Measurements from ENCODE around the gene IFT25. TPM values are rescaled to one million over a fixed set of nuclear protein-coding genes. Genes with fewer than 3 reads are reported as not detected.

IFT25 gene
- total and polyA plus RNA-seq, 2 of the 13 experiments (the other 11 are each of a cell fraction or from before 2014, with no cell fraction given): 19.7 to 48.0 TPM

- no TSS peak for BruUV-seq (replicated peaks)
- no peak overlapping the region for H3K4me2 ChIP-seq (ENCODE audit: low read depth, low read length)
- H3K27ac ChIP-seq (ENCODE audit: extremely low read length, insufficient read depth, low read length): no peak overlapping the region
- H3K27me3 ChIP-seq (ENCODE audit: control insufficient read depth in 1 of 2, insufficient read depth in 2 of 2, low read length in 2 of 2): no peaks in the 10 kb centered on the region
- H3K9me3 ChIP-seq (ENCODE audit: low read length): peaks cover 8% of the 10 kb centered on the region; the same call in 1 of the 2 replicates
- DNase-seq (ENCODE audit: low spot score) (no peak), FAIRE-seq (no peak), ATAC-seq (no peak)
- peaks cover 4 to 11% of the 10 kb centered on the region in 2 experiments; a peak in 2 of 5 replicates for H3K36me3 ChIP-seq (replicated peaks in 1 of 2; ENCODE audit: control insufficient read depth in 1 of 2, insufficient read depth in 2 of 2, low read length in 2 of 2)
- ChIA-PET CTCF (ENCODE audit: low intra/inter-chr PET ratio, low total read pairs) (no interaction called here), POLR2A (no interaction called here)
- peaks cover 4% of the 10 kb centered on the region for H3K79me2 ChIP-seq (ENCODE audit: insufficient read depth, low read length)
- TF ChIP-seq, protein P1, sequence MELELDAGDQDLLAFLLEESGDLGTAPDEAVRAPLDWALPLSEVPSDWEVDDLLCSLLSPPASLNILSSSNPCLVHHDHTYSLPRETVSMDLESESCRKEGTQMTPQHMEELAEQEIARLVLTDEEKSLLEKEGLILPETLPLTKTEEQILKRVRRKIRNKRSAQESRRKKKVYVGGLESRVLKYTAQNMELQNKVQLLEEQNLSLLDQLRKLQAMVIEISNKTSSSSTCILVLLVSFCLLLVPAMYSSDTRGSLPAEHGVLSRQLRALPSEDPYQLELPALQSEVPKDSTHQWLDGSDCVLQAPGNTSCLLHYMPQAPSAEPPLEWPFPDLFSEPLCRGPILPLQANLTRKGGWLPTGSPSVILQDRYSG (CRISPR knock-in tag; IDR thresholded peaks at IDR 0.05): no peak
- TF ChIP-seq PAWR (CRISPR knock-in tag; IDR thresholded peaks at IDR 0.05; ENCODE audit: borderline replicate concordance): no peak
- TF ChIP-seq ZNF503 (CRISPR knock-in tag; IDR thresholded peaks at IDR 0.05): no peak
- H3K9ac ChIP-seq (ENCODE audit: insufficient read depth, low read depth, low read length): no peak overlapping the region
- in situ Hi-C loops (cut with HindIII; ENCODE audit: extremely low pct_ligation_motif_present, low pct_unique_long_range_greater_than_20kb): no loop called here
- H3K4me1 ChIP-seq (ENCODE audit: insufficient read depth, low read length): peaks cover 17% of the 10 kb centered on the region
- 96% methylated on average over 4 of the region's 4 CpGs for WGBS (ENCODE audit: low lambda C conversion rate)
- no peak overlapping the region for H2AFZ ChIP-seq (ENCODE audit: low read length)
- H4K20me1 ChIP-seq (ENCODE audit: insufficient read depth, low read length): no peaks in the 10 kb centered on the region
- no peak overlapping the region for H3K4me3 ChIP-seq (replicated peaks in 1 of 3; ENCODE audit: insufficient read depth in 1 of 3, low read depth in 2 of 3, low read length in 3 of 3)
- intact Hi-C loops (cut with micrococcal nuclease; ENCODE audit: unreplicated experiment): no loop called here
Measured at GRCh38 chr1:53938136-53938830, 7.2 kb downstream of the IFT25 start.

GRCh38 chr1:53936430-53936829 lies 9.1 kb downstream of the IFT25 start:
- CTCF ChIA-PET (ENCODE audit: low intra/inter-chr PET ratio, low total read pairs): no interaction called here
- H2AFZ ChIP-seq (ENCODE audit: low read length): no peak overlapping the region
- no peak overlapping the region for H3K4me3 ChIP-seq (replicated peaks in 1 of 3; ENCODE audit: insufficient read depth in 1 of 3, low read depth in 2 of 3, low read length in 3 of 3)
- no peaks in the 10 kb centered on the region for H4K20me1 ChIP-seq (ENCODE audit: insufficient read depth, low read length)
- peaks cover 8% of the 10 kb centered on the region; the same call in 1 of the 2 replicates for H3K9me3 ChIP-seq (ENCODE audit: low read length)
- H3K4me1 ChIP-seq (ENCODE audit: insufficient read depth, low read length): no peaks in the 10 kb centered on the region
- in situ Hi-C loops (cut with HindIII; ENCODE audit: extremely low pct_ligation_motif_present, low pct_unique_long_range_greater_than_20kb) (no loop called here), intact Hi-C loops (cut with micrococcal nuclease; ENCODE audit: unreplicated experiment) (no loop called here)
- DNase-seq (ENCODE audit: low spot score) (no peak), FAIRE-seq (no peak), ATAC-seq (no peak)
- no peak overlapping the region for H3K9ac ChIP-seq (ENCODE audit: insufficient read depth, low read depth, low read length)
- 90% methylated on average over 1 of the region's 1 CpG for WGBS (ENCODE audit: low lambda C conversion rate)
- TF ChIP-seq ZMAT3 (CRISPR knock-in tag; conservative IDR thresholded peaks at IDR 0.05) (no peak), ZNF629 (CRISPR knock-in tag; conservative IDR thresholded peaks at IDR 0.05) (peak; percentile 38; the same call in 1 of the 2 replicates)
- TF ChIP-seq, protein P2, sequence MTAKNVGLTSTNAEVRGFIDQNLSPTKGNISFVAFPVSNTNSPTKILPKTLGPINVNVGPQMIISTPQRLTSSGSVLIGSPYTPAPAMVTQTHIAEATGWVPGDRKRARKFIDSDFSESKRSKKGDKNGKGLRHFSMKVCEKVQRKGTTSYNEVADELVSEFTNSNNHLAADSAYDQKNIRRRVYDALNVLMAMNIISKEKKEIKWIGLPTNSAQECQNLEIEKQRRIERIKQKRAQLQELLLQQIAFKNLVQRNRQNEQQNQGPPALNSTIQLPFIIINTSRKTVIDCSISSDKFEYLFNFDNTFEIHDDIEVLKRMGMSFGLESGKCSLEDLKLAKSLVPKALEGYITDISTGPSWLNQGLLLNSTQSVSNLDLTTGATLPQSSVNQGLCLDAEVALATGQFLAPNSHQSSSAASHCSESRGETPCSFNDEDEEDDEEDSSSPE (CRISPR knock-in tag; IDR thresholded peaks at IDR 0.05): no peak
- no peak overlapping the region for H3K4me2 ChIP-seq (ENCODE audit: low read depth, low read length)
- H3K27me3 ChIP-seq (ENCODE audit: control insufficient read depth in 1 of 2, insufficient read depth in 2 of 2, low read length in 2 of 2): no peaks in the 10 kb centered on the region
- no peaks in the 10 kb centered on the region for H3K79me2 ChIP-seq (ENCODE audit: insufficient read depth, low read length)
- POLR2A ChIA-PET: no interaction called here
- no peak overlapping the region for H3K27ac ChIP-seq (ENCODE audit: extremely low read length, insufficient read depth, low read length)
- no TSS peak for BruUV-seq (replicated peaks)
- peaks cover 4 to 11% of the 10 kb centered on the region in 2 experiments; a peak in 2 of 5 replicates for H3K36me3 ChIP-seq (replicated peaks in 1 of 2; ENCODE audit: control insufficient read depth in 1 of 2, insufficient read depth in 2 of 2, low read length in 2 of 2)

All from HepG2 (cell line).